Colonic mucosa (tissue), 4 donors: Measurements from ENCODE around the gene RAVER2. TPM values are rescaled to one million over a fixed set of nuclear protein-coding genes. Genes with fewer than 3 reads are reported as not detected.

Experiments
- DNase-seq: peaks from one replicate; pipeline ENCODE4 v3.0.0-alpha.2; 2020
- H3K27ac ChIP-seq: fragments of 200-600 bp; one replicate; pipeline ENCODE4 v1.8.0; 2021
- H3K27me3 ChIP-seq: fragments of 200-600 bp; one replicate; pipeline ENCODE4 v1.8.0; 2021
- H3K36me3 ChIP-seq: fragments of 200-600 bp; one replicate; pipeline ENCODE4 v1.8.0; 2021
- H3K4me1 ChIP-seq: fragments of 200-600 bp; one replicate; pipeline ENCODE4 v1.8.0; 2021; ENCODE audit warnings: mild to moderate bottlenecking
- H3K4me3 ChIP-seq: fragments of 200-600 bp; one replicate; pipeline ENCODE4 v1.8.0; 2021
- H3K9ac ChIP-seq, 2 donors: one replicate each; pipeline ENCODE4 v1.7.0; 2013; ENCODE audit warnings: control low read depth in 2 of 2, low read depth in 2 of 2, low read length in 2 of 2
- H3K9me3 ChIP-seq: fragments of 200-600 bp; one replicate; pipeline ENCODE4 v1.8.0; 2021
- CTCF ChIP-seq: fragments of 200-600 bp; IDR thresholded peaks from one replicate; pipeline ENCODE4 v1.8.0; 2022; ENCODE audit warnings: antibody characterized with exemption, mild to moderate bottlenecking
- intact Hi-C: fragments of 100-400 bp; cut with DNase I; formaldehyde crosslinking; loops from one replicate; pipeline ENCODE4 v1.14.1; 2022
- total RNA-seq, 2 donors: library from RNA; stranded (reverse); fragmentation: NEBNext Ultra II Directional in 1 of 2; extraction: Animal tissue kit (Norgen Biotek cat#: 25700) in 1 of 2; gene quantifications; one replicate each; pipeline ENCODE4 v1.2.1, GENCODE V29; 2021
- donor health status: healthy.
- donor health status: DM: no; HTN: no; CAD: no.
- donor health status: DM: no; HTN: no; CAD: no.

RAVER2 gene
- total RNA-seq, 2 donors from 2014 or later: 43.0 to 58.6 TPM

GRCh38 chr1:64848803-64849202 is 103.9 kb downstream of the RAVER2 start:
- Histone ChIP-seq H3K4me1 (no peaks in the 10 kb centered on the region), H3K9me3 (no peaks in the 10 kb centered on the region), H3K27ac (no peak overlapping the region), H3K36me3 (no peaks in the 10 kb centered on the region), H3K27me3 (no peaks in the 10 kb centered on the region), H3K4me3 (no peak overlapping the region), H3K9ac (no peak overlapping the region)
- TF ChIP-seq CTCF: no peak
- DNase-seq: no peak
- intact Hi-C loops: no loop called here

- Histone ChIP-seq H3K9me3 (no peaks in the 10 kb centered on the region), H3K27ac (no peak overlapping the region), H3K27me3 (no peaks in the 10 kb centered on the region), H3K9ac (no peak overlapping the region), H3K4me3 (no peak overlapping the region), H3K4me1 (no peaks in the 10 kb centered on the region), H3K36me3 (no peaks in the 10 kb centered on the region)
- intact Hi-C loops: no loop called here
- TF ChIP-seq CTCF: no peak
- DNase-seq: no peak
These were observed 105.1 kb downstream of the RAVER2 start for GRCh38 chr1:64849942-64850341.

- intact Hi-C loops: no loop called here
- no peaks in the 10 kb centered on the region for H3K9me3 ChIP-seq
- no peaks in the 10 kb centered on the region for H3K4me1 ChIP-seq
- H3K4me3 ChIP-seq: no peak overlapping the region
- no peak overlapping the region for H3K9ac ChIP-seq
- H3K27ac ChIP-seq: no peak overlapping the region
- no peak for DNase-seq
- H3K36me3 ChIP-seq: no peaks in the 10 kb centered on the region
- TF ChIP-seq CTCF: no peak
- H3K27me3 ChIP-seq: no peaks in the 10 kb centered on the region
These were observed 106.0 kb downstream of the RAVER2 start for GRCh38 chr1:64850846-64851245.

GRCh38 chr1:64851664-64852063 is 106.8 kb downstream of the RAVER2 start:
- no peaks in the 10 kb centered on the region for H3K4me1 ChIP-seq
- no peak overlapping the region for H3K27ac ChIP-seq
- no peak overlapping the region for H3K9ac ChIP-seq
- DNase-seq: no peak
- intact Hi-C loops: no loop called here
- no peak overlapping the region for H3K4me3 ChIP-seq
- H3K9me3 ChIP-seq: no peaks in the 10 kb centered on the region
- no peaks in the 10 kb centered on the region for H3K27me3 ChIP-seq
- TF ChIP-seq CTCF: no peak
- H3K36me3 ChIP-seq: no peaks in the 10 kb centered on the region

- Histone ChIP-seq H3K9me3 (no peaks in the 10 kb centered on the region), H3K27ac (no peak overlapping the region), H3K4me1 (no peaks in the 10 kb centered on the region), H3K9ac (no peak overlapping the region), H3K36me3 (peaks cover 11% of the 10 kb centered on the region), H3K27me3 (no peaks in the 10 kb centered on the region), H3K4me3 (no peak overlapping the region)
- no peak for TF ChIP-seq CTCF
- no peak for DNase-seq
- intact Hi-C loops: no loop called here
These were observed 109.8 kb downstream of the RAVER2 start for GRCh38 chr1:64854674-64855073.

- intact Hi-C loops: no loop called here
- no peak for TF ChIP-seq CTCF
These were observed 110.7 kb downstream of the RAVER2 start for GRCh38 chr1:64855557-64855956.

More at GRCh38 chr1:64855557-64855956, 110.7 kb downstream of the RAVER2 start:
- no peaks in the 10 kb centered on the region for H3K27me3 ChIP-seq
- no peak overlapping the region for H3K9ac ChIP-seq
- DNase-seq: no peak
- no peak overlapping the region for H3K4me3 ChIP-seq
- no peak overlapping the region for H3K27ac ChIP-seq
- H3K4me1 ChIP-seq: no peaks in the 10 kb centered on the region
- peaks cover 15% of the 10 kb centered on the region for H3K36me3 ChIP-seq
- no peaks in the 10 kb centered on the region for H3K9me3 ChIP-seq
